Calu3 (cell line): ENCODE measurements around the gene HDAC8. TPM values are rescaled to one million over a fixed set of nuclear protein-coding genes. Genes with fewer than 3 reads are reported as not detected.
"Not testable (repeated sequence)": the region's sequence is repeated elsewhere in the genome, so short reads cannot be mapped to it uniquely, and the experiment has no call there.

Experiments used
- BruUV-seq: library from RNA; stranded (reverse); fragments of 400-500 nt; replicated peaks from 2 replicates; lab custom pipeline; 2021; lab: Mats Ljungman, UMichigan
- CTCF ChIA-PET: fragments of 300-600 bp; sonication (Branson Sonifier 250); formaldehyde crosslinking; loops from one replicate; lab custom pipeline; 2022; ENCODE audit warnings: antibody characterized with exemption; lab: Charles Lee
- DNase-seq: peaks from one replicate; pipeline ENCODE4 v3.0.0; 2022
- H3K27ac Mint-ChIP-seq: one replicate; pipeline ENCODE4 v1.8.0; 2022; ENCODE audit warnings: mixed read lengths; ENCODE audit not compliant: unreplicated experiment
- H3K27me3 Mint-ChIP-seq: one replicate; pipeline ENCODE4 v1.8.0; 2022; ENCODE audit warnings: mixed read lengths; ENCODE audit not compliant: unreplicated experiment
- H3K36me3 Mint-ChIP-seq: one replicate; pipeline ENCODE4 v1.8.0; 2022; ENCODE audit warnings: mild to moderate bottlenecking, moderate library complexity, mixed read lengths; ENCODE audit not compliant: insufficient read depth, unreplicated experiment
- H3K4me1 Mint-ChIP-seq: one replicate; pipeline ENCODE4 v1.8.0; 2022; ENCODE audit warnings: mild to moderate bottlenecking, low read depth, mixed read lengths; ENCODE audit not compliant: unreplicated experiment
- H3K4me3 Mint-ChIP-seq: one replicate; pipeline ENCODE4 v1.8.0; 2022; ENCODE audit warnings: mild to moderate bottlenecking, low read depth, moderate library complexity, mixed read lengths; ENCODE audit not compliant: unreplicated experiment
- H3K9me3 Mint-ChIP-seq: one replicate; pipeline ENCODE4 v1.8.0; 2022; ENCODE audit warnings: low read depth, mixed read lengths; ENCODE audit not compliant: unreplicated experiment
- intact Hi-C: fragments of 100-400 bp; cut with micrococcal nuclease; formaldehyde crosslinking; loops from one replicate; pipeline ENCODE4 v1.10.0; 2022; ENCODE audit not compliant: unreplicated experiment
- total RNA-seq: library from RNA; stranded (reverse); gene quantifications from 2 replicates; pipeline ENCODE4 v1.2.3, GENCODE V29; 2022
- TF ChIP-seq, protein P1 (sequence below): fragments of 200-600 bp; IDR thresholded peaks from one replicate; pipeline ENCODE4 v1.8.0; 2022; ENCODE audit warnings: antibody characterized with exemption; ENCODE audit not compliant: unreplicated experiment

HDAC8 gene
- total RNA-seq, 1 experiment from 2014 or later = 52.5 TPM

DNA sequence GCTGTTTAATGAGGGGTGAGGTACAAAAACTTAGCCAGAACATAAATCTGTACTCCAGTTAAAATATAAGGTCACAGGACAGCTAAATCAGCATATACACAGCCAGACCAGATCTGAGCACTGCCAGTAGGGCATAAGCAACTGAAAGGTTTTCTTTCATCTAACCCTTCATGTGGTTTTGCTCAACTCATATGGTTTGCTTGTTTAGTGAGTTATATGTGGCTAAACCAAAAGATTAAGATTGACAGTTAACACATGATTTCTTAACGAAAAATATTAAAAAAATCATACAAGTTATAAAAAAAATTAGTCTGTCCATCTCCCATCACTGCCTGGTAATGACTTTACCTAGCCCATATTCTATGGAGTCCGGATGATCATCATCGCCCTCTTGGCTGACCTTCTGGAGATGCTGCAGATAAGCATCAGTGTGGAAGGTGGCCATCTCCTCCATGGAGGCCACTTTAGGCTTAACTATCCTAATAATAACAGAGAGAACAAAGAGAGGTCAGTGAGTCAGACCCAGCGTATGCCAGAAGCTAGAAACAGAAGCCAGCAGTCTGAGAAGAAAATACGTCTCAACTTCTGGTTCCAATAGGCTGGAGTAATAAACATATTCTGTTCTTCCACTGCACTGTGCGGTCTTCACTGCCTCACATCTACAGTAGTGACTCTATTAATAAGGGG, 4.1 kb downstream of the HDAC8 start:
- CTCF ChIA-PET = no interaction called here
- BruUV-seq = no TSS peak
- intact Hi-C loops = no loop called here
- H3K4me3 Mint-ChIP-seq = no peak overlapping the region
- no peaks in the 10 kb centered on the region for H3K27me3 Mint-ChIP-seq
- H3K4me1 Mint-ChIP-seq = no peaks in the 10 kb centered on the region
- TF ChIP-seq, protein P1, sequence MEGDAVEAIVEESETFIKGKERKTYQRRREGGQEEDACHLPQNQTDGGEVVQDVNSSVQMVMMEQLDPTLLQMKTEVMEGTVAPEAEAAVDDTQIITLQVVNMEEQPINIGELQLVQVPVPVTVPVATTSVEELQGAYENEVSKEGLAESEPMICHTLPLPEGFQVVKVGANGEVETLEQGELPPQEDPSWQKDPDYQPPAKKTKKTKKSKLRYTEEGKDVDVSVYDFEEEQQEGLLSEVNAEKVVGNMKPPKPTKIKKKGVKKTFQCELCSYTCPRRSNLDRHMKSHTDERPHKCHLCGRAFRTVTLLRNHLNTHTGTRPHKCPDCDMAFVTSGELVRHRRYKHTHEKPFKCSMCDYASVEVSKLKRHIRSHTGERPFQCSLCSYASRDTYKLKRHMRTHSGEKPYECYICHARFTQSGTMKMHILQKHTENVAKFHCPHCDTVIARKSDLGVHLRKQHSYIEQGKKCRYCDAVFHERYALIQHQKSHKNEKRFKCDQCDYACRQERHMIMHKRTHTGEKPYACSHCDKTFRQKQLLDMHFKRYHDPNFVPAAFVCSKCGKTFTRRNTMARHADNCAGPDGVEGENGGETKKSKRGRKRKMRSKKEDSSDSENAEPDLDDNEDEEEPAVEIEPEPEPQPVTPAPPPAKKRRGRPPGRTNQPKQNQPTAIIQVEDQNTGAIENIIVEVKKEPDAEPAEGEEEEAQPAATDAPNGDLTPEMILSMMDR = no peak
- no peak for DNase-seq
- peaks cover 27% of the 10 kb centered on the region for H3K36me3 Mint-ChIP-seq
- no peaks in the 10 kb centered on the region for H3K9me3 Mint-ChIP-seq
- no peak overlapping the region for H3K27ac Mint-ChIP-seq

DNA sequence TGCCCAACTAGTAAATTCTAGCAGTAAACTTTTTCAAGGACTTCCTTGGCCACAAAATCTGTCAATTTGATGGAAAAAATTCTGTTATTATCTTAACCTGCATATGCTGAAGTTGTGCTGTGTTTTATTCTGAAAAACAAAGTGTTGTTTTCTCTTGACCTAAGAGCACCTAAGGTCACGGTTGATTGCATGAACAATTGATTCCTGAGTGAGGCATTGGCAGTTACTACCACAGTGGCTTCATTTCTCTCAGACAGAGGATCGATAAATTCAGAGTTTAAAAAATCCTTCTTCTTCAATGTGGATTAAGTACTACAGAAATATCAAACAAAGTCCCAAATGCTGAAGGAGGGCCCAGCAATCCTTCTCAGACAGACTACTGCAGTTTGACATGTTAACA, 6.2 kb downstream of the HDAC8 start:
- intact Hi-C loops = no loop called here

DNA sequence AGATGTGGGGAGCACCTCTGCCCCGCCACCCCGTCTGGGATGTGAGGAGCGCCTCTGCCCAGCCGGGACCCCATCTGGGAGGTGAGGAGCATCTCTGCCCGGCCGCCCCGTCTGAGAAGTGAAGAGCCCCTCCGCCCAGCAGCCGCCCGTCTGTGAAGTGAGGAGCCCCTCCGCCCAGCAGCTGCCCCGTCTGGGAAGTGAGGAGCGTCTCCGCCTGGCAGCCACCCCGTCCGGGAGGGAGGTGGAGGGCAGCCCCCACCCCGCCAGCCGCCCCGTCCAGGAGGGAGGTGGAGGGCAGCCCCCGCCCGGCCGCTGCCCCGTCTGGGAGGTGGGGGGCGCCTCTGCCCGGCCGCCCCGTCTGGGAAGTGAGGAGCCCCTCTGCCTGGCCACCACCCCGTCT, 13.0 kb downstream of the HDAC8 start:
- H3K4me3 Mint-ChIP-seq, H3K36me3 Mint-ChIP-seq, H3K27ac Mint-ChIP-seq, H3K9me3 Mint-ChIP-seq, CTCF ChIA-PET, H3K27me3 Mint-ChIP-seq, intact Hi-C loops, BruUV-seq, DNase-seq: not testable (repeated sequence)
- H3K4me1 Mint-ChIP-seq = peaks cover 17% of the 10 kb centered on the region

More for the DNA sequence above, 6.2 kb downstream of the HDAC8 start:
- DNase-seq = no peak
- no peaks in the 10 kb centered on the region for H3K4me1 Mint-ChIP-seq
- BruUV-seq = no TSS peak
- no peak overlapping the region for H3K27ac Mint-ChIP-seq
- H3K27me3 Mint-ChIP-seq = no peaks in the 10 kb centered on the region
- no peak overlapping the region for H3K4me3 Mint-ChIP-seq
- TF ChIP-seq, protein P1 = no peak
- CTCF ChIA-PET = no interaction called here
- H3K36me3 Mint-ChIP-seq = peaks cover 13% of the 10 kb centered on the region
- no peaks in the 10 kb centered on the region for H3K9me3 Mint-ChIP-seq

DNA sequence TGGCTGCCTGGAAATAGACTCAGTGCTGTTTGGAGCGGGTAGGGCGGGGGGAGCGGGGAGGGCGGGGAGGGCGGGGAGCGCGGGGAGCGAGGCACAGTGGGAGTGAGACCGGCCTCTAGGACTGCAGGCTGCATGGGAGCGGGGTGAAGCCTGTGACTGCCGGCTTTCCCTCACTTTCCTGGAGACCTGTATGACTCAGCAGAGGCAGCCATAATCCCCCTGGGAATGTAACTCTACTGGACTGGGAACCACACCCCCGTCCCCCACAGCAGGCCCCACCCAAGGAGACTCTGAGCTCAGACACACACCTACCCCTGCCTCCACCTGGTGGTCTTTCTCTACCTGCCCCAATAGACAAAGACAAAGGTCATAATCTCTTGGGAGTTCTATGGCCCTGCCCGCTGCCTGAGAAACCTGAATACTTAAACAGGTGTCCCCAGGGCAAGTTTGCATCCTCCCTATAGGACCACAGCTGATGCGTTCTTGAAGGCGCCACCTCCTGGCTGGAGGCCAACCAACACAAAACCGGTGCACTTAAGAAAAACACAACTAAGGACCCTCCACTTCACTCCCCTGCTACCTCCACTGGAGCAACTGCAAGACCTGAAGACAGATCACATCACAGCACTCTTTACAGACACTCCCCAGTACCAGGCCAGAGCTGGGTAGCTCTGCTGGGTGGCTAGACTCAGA, 18.0 kb downstream of the HDAC8 start:
- H3K9me3 Mint-ChIP-seq = no peaks in the 10 kb centered on the region
- H3K27me3 Mint-ChIP-seq = no peaks in the 10 kb centered on the region
- DNase-seq = peak; percentile 78
- TF ChIP-seq, protein P1 = no peak
- CTCF ChIA-PET = interaction anchor here (0.6 to 1.1 kb wide), 2 partner anchors 173 to 246 kb away, joined by 3 read pairs; no protein-coding TSS in a partner anchor
- peaks cover 11% of the 10 kb centered on the region for H3K36me3 Mint-ChIP-seq
- H3K4me1 Mint-ChIP-seq = peaks cover 18% of the 10 kb centered on the region
- BruUV-seq = no TSS peak
- H3K27ac Mint-ChIP-seq = peak overlapping the region; percentile 60
- intact Hi-C loops = no loop called here
- peak overlapping the region; percentile 58 for H3K4me3 Mint-ChIP-seq

DNA sequence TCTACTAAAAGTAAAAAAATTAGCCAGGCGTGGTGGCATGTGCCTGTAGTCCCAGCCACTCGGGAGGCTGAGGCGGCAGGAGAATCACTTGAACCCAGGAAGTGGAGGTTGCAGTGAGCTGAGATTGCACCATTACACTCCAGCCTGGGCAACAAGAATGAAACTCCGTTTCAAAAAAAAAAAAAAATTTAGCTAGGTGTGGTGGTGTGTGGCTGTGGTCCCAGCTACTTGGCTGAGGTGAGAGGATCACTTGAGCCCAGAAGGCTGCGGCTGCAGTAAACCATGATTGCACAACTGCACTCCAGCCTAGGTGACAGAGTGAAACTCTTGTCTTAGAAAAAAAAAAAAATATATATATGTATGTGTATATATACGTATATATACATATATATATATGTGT, 20.2 kb downstream of the HDAC8 start:
- Mint-ChIP-seq H3K4me1 (peaks cover 18% of the 10 kb centered on the region), H3K36me3 (peaks cover 11% of the 10 kb centered on the region)
- DNase-seq, H3K27ac Mint-ChIP-seq, H3K27me3 Mint-ChIP-seq, CTCF ChIA-PET, H3K4me3 Mint-ChIP-seq, BruUV-seq, H3K9me3 Mint-ChIP-seq, intact Hi-C loops: not testable (repeated sequence)
